ENCODE data around the gene PPP1R3A. TPM values are rescaled to one million over a fixed set of nuclear protein-coding genes. Genes with fewer than 3 reads are reported as not detected.

PPP1R3A gene
- total RNA-seq, 1 experiment from 2014 or later = not detected

GRCh38 chr7:113955157-113955556 is 36.3 kb upstream of the PPP1R3A start:
- Mint-ChIP-seq H3K4me3 (ENCODE audit: unreplicated experiment) (no peak overlapping the region), H3K27ac (ENCODE audit: low read depth, unreplicated experiment) (no peak overlapping the region), H3K4me1 (ENCODE audit: insufficient read depth, unreplicated experiment) (no peaks in the 10 kb centered on the region), H3K27me3 (ENCODE audit: insufficient read depth, unreplicated experiment) (peaks cover 16% of the 10 kb centered on the region), H3K36me3 (ENCODE audit: insufficient read depth, unreplicated experiment) (no peaks in the 10 kb centered on the region), H3K9me3 (ENCODE audit: unreplicated experiment) (peaks cover 48% of the 10 kb centered on the region)
- TF ChIP-seq, protein P1, sequence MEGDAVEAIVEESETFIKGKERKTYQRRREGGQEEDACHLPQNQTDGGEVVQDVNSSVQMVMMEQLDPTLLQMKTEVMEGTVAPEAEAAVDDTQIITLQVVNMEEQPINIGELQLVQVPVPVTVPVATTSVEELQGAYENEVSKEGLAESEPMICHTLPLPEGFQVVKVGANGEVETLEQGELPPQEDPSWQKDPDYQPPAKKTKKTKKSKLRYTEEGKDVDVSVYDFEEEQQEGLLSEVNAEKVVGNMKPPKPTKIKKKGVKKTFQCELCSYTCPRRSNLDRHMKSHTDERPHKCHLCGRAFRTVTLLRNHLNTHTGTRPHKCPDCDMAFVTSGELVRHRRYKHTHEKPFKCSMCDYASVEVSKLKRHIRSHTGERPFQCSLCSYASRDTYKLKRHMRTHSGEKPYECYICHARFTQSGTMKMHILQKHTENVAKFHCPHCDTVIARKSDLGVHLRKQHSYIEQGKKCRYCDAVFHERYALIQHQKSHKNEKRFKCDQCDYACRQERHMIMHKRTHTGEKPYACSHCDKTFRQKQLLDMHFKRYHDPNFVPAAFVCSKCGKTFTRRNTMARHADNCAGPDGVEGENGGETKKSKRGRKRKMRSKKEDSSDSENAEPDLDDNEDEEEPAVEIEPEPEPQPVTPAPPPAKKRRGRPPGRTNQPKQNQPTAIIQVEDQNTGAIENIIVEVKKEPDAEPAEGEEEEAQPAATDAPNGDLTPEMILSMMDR (IDR thresholded peaks at IDR 0.05; ENCODE audit: unreplicated experiment) = no peak
- intact Hi-C loops (cut with micrococcal nuclease) = no loop called here
- BruUV-seq (replicated peaks) = no TSS peak
- no peak for DNase-seq (ENCODE audit: unreplicated experiment)
- CTCF ChIA-PET = no interaction called here
- POLR2A ChIA-PET = no interaction called here

DNA sequence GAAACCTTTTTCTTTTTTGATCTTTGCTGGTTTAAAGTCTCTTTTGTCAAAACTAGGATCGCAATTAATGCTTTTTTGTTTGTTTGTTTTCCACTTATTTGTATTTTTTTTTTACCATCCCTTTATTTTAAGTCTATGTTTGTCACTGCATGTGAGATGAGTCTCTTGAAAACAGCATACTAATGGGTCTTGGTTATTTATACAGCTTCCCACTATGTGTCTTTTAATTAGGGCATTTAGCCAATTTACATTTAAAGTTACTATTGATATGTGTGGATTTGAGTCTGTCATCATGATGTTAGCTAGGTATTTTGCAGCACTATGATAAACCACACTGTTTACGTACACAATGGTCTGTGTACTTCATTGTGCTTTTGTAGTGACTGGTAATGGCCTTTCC is 34.7 kb upstream of the PPP1R3A start:
- H3K27ac Mint-ChIP-seq (ENCODE audit: low read depth, unreplicated experiment) = no peak overlapping the region
- no peaks in the 10 kb centered on the region for H3K36me3 Mint-ChIP-seq (ENCODE audit: insufficient read depth, unreplicated experiment)
- no peaks in the 10 kb centered on the region for H3K4me1 Mint-ChIP-seq (ENCODE audit: insufficient read depth, unreplicated experiment)
- H3K9me3 Mint-ChIP-seq (ENCODE audit: unreplicated experiment) = peaks cover 36% of the 10 kb centered on the region
- DNase-seq (ENCODE audit: unreplicated experiment) = no peak
- ChIA-PET CTCF (no interaction called here), POLR2A (no interaction called here)
- TF ChIP-seq, protein P1 (IDR thresholded peaks at IDR 0.05; ENCODE audit: unreplicated experiment) = no peak
- peaks cover 32% of the 10 kb centered on the region for H3K27me3 Mint-ChIP-seq (ENCODE audit: insufficient read depth, unreplicated experiment)
- no TSS peak for BruUV-seq (replicated peaks)
- intact Hi-C loops (cut with micrococcal nuclease) = no loop called here
- H3K4me3 Mint-ChIP-seq (ENCODE audit: unreplicated experiment) = no peak overlapping the region

- Mint-ChIP-seq H3K27me3 (ENCODE audit: insufficient read depth, unreplicated experiment) (peaks cover 47% of the 10 kb centered on the region), H3K4me3 (ENCODE audit: unreplicated experiment) (no peak overlapping the region), H3K9me3 (ENCODE audit: unreplicated experiment) (no peaks in the 10 kb centered on the region), H3K36me3 (ENCODE audit: insufficient read depth, unreplicated experiment) (no peaks in the 10 kb centered on the region), H3K4me1 (ENCODE audit: insufficient read depth, unreplicated experiment) (no peaks in the 10 kb centered on the region), H3K27ac (ENCODE audit: low read depth, unreplicated experiment) (no peak overlapping the region)
- intact Hi-C loops (cut with micrococcal nuclease) = no loop called here
- POLR2A ChIA-PET = no interaction called here
- TF ChIP-seq, protein P1 (IDR thresholded peaks at IDR 0.05; ENCODE audit: unreplicated experiment) = no peak
- peak; percentile 55 for DNase-seq (ENCODE audit: unreplicated experiment)
- CTCF ChIA-PET = interaction anchor here (1.0 kb wide), 1 partner anchor 81 kb away, joined by 3 read pairs; no protein-coding TSS in a partner anchor
- no TSS peak for BruUV-seq (replicated peaks)
These were observed 26.5 kb upstream of the PPP1R3A start for GRCh38 chr7:113945018-113945938.

GRCh38 chr7:113936982-113937381 is 18.2 kb upstream of the PPP1R3A start:
- no peak overlapping the region for H3K4me3 Mint-ChIP-seq (ENCODE audit: unreplicated experiment)
- H3K4me1 Mint-ChIP-seq (ENCODE audit: insufficient read depth, unreplicated experiment) = no peaks in the 10 kb centered on the region
- TF ChIP-seq, protein P1 (IDR thresholded peaks at IDR 0.05; ENCODE audit: unreplicated experiment) = no peak
- CTCF ChIA-PET = no interaction called here
- DNase-seq (ENCODE audit: unreplicated experiment) = no peak
- no peaks in the 10 kb centered on the region for H3K9me3 Mint-ChIP-seq (ENCODE audit: unreplicated experiment)
- no peak overlapping the region for H3K27ac Mint-ChIP-seq (ENCODE audit: low read depth, unreplicated experiment)
- H3K36me3 Mint-ChIP-seq (ENCODE audit: insufficient read depth, unreplicated experiment) = no peaks in the 10 kb centered on the region
- BruUV-seq (replicated peaks) = no TSS peak
- intact Hi-C loops (cut with micrococcal nuclease) = no loop called here
- POLR2A ChIA-PET = no interaction called here
- H3K27me3 Mint-ChIP-seq (ENCODE audit: insufficient read depth, unreplicated experiment) = peaks cover 11% of the 10 kb centered on the region
